Body of pancreas (tissue), 4 donors: ENCODE results near the gene ZNF423. TPM values are rescaled to one million over a fixed set of nuclear protein-coding genes. Genes with fewer than 3 reads are reported as not detected.

ENCODE experiments used
- ATAC-seq: fragments of 150-250 bp; one replicate; pipeline ENCODE4 v1.9.1; 2016
- DNase-seq, 4 donors: peaks; one replicate each; pipeline ENCODE4 v3.0.0-alpha.2; 2019
- H3K27ac ChIP-seq, 4 donors: fragments of 200-600 bp; sonication (generic); 1 replicate in 3 of 4; 2 replicates in 1 of 4; pipeline versions ENCODE4 v1.5.1 to v1.6.1; 2016 to 2019; ENCODE audit warnings: mild to moderate bottlenecking in 1 of 4, mixed read lengths in 1 of 4, moderate library complexity in 1 of 4
- H3K27me3 ChIP-seq, 2 donors: fragments of 200-600 bp; sonication (generic); one replicate each; pipeline ENCODE4 v1.6.0; 2016; ENCODE audit warnings: mild to moderate bottlenecking in 1 of 2
- H3K36me3 ChIP-seq, 2 donors: fragments of 200-600 bp; sonication (generic); replicated peaks in 1 of 2; 2 replicates each; pipeline ENCODE4 v1.5.1; 2016; ENCODE audit warnings: low read depth in 2 of 2; ENCODE audit not compliant: insufficient read depth in 1 of 2
- H3K4me1 ChIP-seq: fragments of 200-600 bp; sonication (generic); one replicate; pipeline ENCODE4 v1.6.0; 2016
- H3K4me3 ChIP-seq, 2 donors: fragments of 200-600 bp; sonication (generic); 1 replicate in 1 of 2; 2 replicates in 1 of 2; pipeline ENCODE4 v1.5.1; 2016 to 2019
- H3K9me3 ChIP-seq, 3 donors: fragments of 200-600 bp; sonication (generic); 1 replicate in 2 of 3; 2 replicates in 1 of 3; pipeline ENCODE4 v1.5.1; 2016
- CTCF ChIP-seq, 7 experiments: fragments of 450-650 bp in 4 of 7; fragments of 200-600 bp in 3 of 7; sonication (generic) in 3 of 7; IDR thresholded peaks; one replicate each; pipeline ENCODE4 v1.5.1; 2016 to 2019; ENCODE audit warnings: antibody characterized with exemption in 7 of 7
- POLR2A ChIP-seq, 3 donors: fragments of 450-650 bp; IDR thresholded peaks; one replicate each; pipeline ENCODE4 v1.6.1; 2016; ENCODE audit warnings: antibody characterized with exemption in 3 of 3, mild to moderate bottlenecking in 2 of 3
- WGBS, 2 donors: methylation state at CpG; one replicate each; pipeline ENCODE4 v1.1.5; 2017; 5-methylcytosine and 5-hydroxymethylcytosine counted together
- intact Hi-C: fragments of 100-400 bp; cut with DNase I; formaldehyde crosslinking; loops from one replicate; pipeline ENCODE4 v1.15.1; 2023
- total RNA-seq, 2 donors: library from RNA; depleted of rRNA; stranded (reverse); fragments of >200 nt; gene quantifications; one replicate each; pipeline ENCODE4 v1.1.0, GENCODE V29; 2016

The ZNF423 gene
- total RNA-seq, 2 donors from 2014 or later: 4.2 to 9.2 TPM

GRCh38 chr16:49720225-49720624, 135.7 kb downstream of the ZNF423 start:
- H3K4me1 ChIP-seq: no peaks in the 10 kb centered on the region
- TF ChIP-seq POLR2A (IDR thresholded peaks at IDR 0.05) (no peak), CTCF (IDR thresholded peaks at IDR 0.05) (no peak)
- H3K27ac ChIP-seq: no peak overlapping the region
- no peak overlapping the region for H3K4me3 ChIP-seq
- ATAC-seq (no peak), DNase-seq (no peak)
- intact Hi-C loops: no loop called here
- WGBS, 2 donors: 57 to 84% methylated on average over 2 to 3 of the region's 3 CpGs
- no peaks in the 10 kb centered on the region for H3K36me3 ChIP-seq
- H3K9me3 ChIP-seq: no peaks in the 10 kb centered on the region
- H3K27me3 ChIP-seq: no peaks in the 10 kb centered on the region

- Histone ChIP-seq H3K4me1 (no peaks in the 10 kb centered on the region), H3K27me3 (no peaks in the 10 kb centered on the region), H3K9me3 (no peaks in the 10 kb centered on the region), H3K36me3 (no peaks in the 10 kb centered on the region), H3K27ac (no peak overlapping the region), H3K4me3 (no peak overlapping the region)
- no peak for TF ChIP-seq CTCF (IDR thresholded peaks at IDR 0.05)
- TF ChIP-seq POLR2A (IDR thresholded peaks at IDR 0.05): no peak
- intact Hi-C loops: no loop called here
- DNase-seq: no peak
- ATAC-seq: no peak
- WGBS, 2 donors: 80 to 82% methylated on average over 4 of the region's 4 CpGs
These were observed 138.2 kb downstream of the ZNF423 start for GRCh38 chr16:49717689-49718088.

- no peak for DNase-seq
- 87 to 88% methylated on average over 11 to 12 of the region's 12 CpGs for WGBS, 2 donors
- TF ChIP-seq CTCF (IDR thresholded peaks at IDR 0.05) (no peak), POLR2A (IDR thresholded peaks at IDR 0.05) (no peak)
These were observed 139.5 kb downstream of the ZNF423 start for GRCh38 chr16:49716339-49716934.

GRCh38 chr16:49713770-49714169, 142.1 kb downstream of the ZNF423 start:
- TF ChIP-seq CTCF (IDR thresholded peaks at IDR 0.05): no peak
- TF ChIP-seq POLR2A (IDR thresholded peaks at IDR 0.05): no peak
- no peak for DNase-seq

More at GRCh38 chr16:49716339-49716934, 139.5 kb downstream of the ZNF423 start:
- H3K27ac ChIP-seq: no peak overlapping the region
- ATAC-seq: no peak
- no peaks in the 10 kb centered on the region for H3K4me1 ChIP-seq
- H3K27me3 ChIP-seq: no peaks in the 10 kb centered on the region
- H3K36me3 ChIP-seq: no peaks in the 10 kb centered on the region
- intact Hi-C loops: no loop called here
- H3K4me3 ChIP-seq: no peak overlapping the region
- no peaks in the 10 kb centered on the region for H3K9me3 ChIP-seq

GRCh38 chr16:49712542-49712941, 143.4 kb downstream of the ZNF423 start:
- intact Hi-C loops: no loop called here
- WGBS, 2 donors: 83% methylated on average over 16 of the region's 16 CpGs

More at GRCh38 chr16:49713770-49714169, 142.1 kb downstream of the ZNF423 start:
- ATAC-seq: no peak
- Histone ChIP-seq H3K4me3 (no peak overlapping the region), H3K9me3 (no peaks in the 10 kb centered on the region), H3K27me3 (no peaks in the 10 kb centered on the region), H3K36me3 (no peaks in the 10 kb centered on the region), H3K27ac (no peak overlapping the region), H3K4me1 (no peaks in the 10 kb centered on the region)
- intact Hi-C loops: no loop called here
- WGBS, 2 donors: 80 to 84% methylated on average over 7 to 10 of the region's 10 CpGs

More at GRCh38 chr16:49712542-49712941, 143.4 kb downstream of the ZNF423 start:
- Histone ChIP-seq H3K9me3 (no peaks in the 10 kb centered on the region), H3K4me3 (no peak overlapping the region), H3K27me3 (no peaks in the 10 kb centered on the region), H3K4me1 (no peaks in the 10 kb centered on the region), H3K27ac (no peak overlapping the region), H3K36me3 (no peaks in the 10 kb centered on the region)
- ATAC-seq: no peak
- TF ChIP-seq CTCF (IDR thresholded peaks at IDR 0.05): no peak
- no peak for TF ChIP-seq POLR2A (IDR thresholded peaks at IDR 0.05)
- no peak for DNase-seq
